HG02763 (cell line): ENCODE data around the gene TSHZ2.
"Not testable (repeated sequence)": the region's sequence is repeated elsewhere in the genome, so short reads cannot be mapped to it uniquely, and the experiment has no call there.

Experiments
- ATAC-seq: cut with Tn5 transposase; IDR thresholded peaks from one replicate; pipeline ENCODE4 v1.9.1; 2021; ENCODE audit warnings: mild to moderate bottlenecking, moderate library complexity; ENCODE audit not compliant: unreplicated experiment

The TSHZ2 gene

GRCh38 chr20:53366928-53367327, 394.8 kb downstream of the TSHZ2 start:
- not testable (repeated sequence) for ATAC-seq

GRCh38 chr20:53369871-53370270, 397.7 kb downstream of the TSHZ2 start:
- no peak for ATAC-seq

- ATAC-seq = no peak
These were observed 398.3 kb downstream of the TSHZ2 start for GRCh38 chr20:53370345-53370961.

GRCh38 chr20:53371216-53371615, 399.1 kb downstream of the TSHZ2 start:
- ATAC-seq = no peak

GRCh38 chr20:53376021-53376420, 403.9 kb downstream of the TSHZ2 start:
- no peak for ATAC-seq

- no peak for ATAC-seq
These were observed 407.1 kb downstream of the TSHZ2 start for GRCh38 chr20:53379014-53379832.

- ATAC-seq = no peak
These were observed 407.6 kb downstream of the TSHZ2 start for GRCh38 chr20:53379833-53380120.

GRCh38 chr20:53381568-53382262, 409.6 kb downstream of the TSHZ2 start:
- ATAC-seq = no peak

- no peak for ATAC-seq
These were observed 410.2 kb downstream of the TSHZ2 start for GRCh38 chr20:53382263-53382844.

- ATAC-seq = no peak
These were observed 411.8 kb downstream of the TSHZ2 start for GRCh38 chr20:53383916-53384315.

GRCh38 chr20:53384392-53384791, 412.2 kb downstream of the TSHZ2 start:
- no peak for ATAC-seq

GRCh38 chr20:53385941-53386767, 414.0 kb downstream of the TSHZ2 start:
- no peak for ATAC-seq

- ATAC-seq = no peak
These were observed 416.0 kb downstream of the TSHZ2 start for GRCh38 chr20:53387983-53388675.

- ATAC-seq = no peak
These were observed 417.6 kb downstream of the TSHZ2 start for GRCh38 chr20:53389516-53390300.

- no peak for ATAC-seq
These were observed 418.6 kb downstream of the TSHZ2 start for GRCh38 chr20:53390770-53391169.

GRCh38 chr20:53394433-53394832, 422.3 kb downstream of the TSHZ2 start:
- ATAC-seq = no peak

GRCh38 chr20:53395188-53395923, 423.2 kb downstream of the TSHZ2 start:
- no peak for ATAC-seq

- ATAC-seq = no peak
These were observed 426.9 kb downstream of the TSHZ2 start for GRCh38 chr20:53399083-53399482.
